ENCODE results near the gene LDLRAD3.
A peak's percentile ranks its signal among the peaks of the same experiment; 100 is the strongest.

The LDLRAD3 gene

DNA sequence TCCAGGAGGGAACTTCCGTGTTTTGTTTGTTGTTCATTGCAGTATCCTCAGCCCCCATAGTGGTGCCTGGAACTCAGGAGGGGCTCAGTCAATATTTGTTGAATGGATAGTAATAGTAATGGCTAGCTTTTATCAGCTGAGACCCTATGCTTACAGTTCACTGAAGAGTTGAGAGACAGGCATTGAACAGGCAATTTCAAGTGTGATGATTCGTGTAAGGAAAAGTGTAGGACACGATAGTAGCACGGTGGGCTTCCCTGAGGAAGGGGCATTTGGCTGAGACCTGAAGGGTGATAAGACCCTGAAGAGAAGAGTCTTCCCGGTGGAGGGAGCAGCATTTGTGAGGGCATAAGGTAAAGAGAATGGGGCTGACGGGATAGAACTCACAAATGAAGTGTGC lies 186.1 kb downstream of the LDLRAD3 start:
- TF ChIP-seq, protein P1, sequence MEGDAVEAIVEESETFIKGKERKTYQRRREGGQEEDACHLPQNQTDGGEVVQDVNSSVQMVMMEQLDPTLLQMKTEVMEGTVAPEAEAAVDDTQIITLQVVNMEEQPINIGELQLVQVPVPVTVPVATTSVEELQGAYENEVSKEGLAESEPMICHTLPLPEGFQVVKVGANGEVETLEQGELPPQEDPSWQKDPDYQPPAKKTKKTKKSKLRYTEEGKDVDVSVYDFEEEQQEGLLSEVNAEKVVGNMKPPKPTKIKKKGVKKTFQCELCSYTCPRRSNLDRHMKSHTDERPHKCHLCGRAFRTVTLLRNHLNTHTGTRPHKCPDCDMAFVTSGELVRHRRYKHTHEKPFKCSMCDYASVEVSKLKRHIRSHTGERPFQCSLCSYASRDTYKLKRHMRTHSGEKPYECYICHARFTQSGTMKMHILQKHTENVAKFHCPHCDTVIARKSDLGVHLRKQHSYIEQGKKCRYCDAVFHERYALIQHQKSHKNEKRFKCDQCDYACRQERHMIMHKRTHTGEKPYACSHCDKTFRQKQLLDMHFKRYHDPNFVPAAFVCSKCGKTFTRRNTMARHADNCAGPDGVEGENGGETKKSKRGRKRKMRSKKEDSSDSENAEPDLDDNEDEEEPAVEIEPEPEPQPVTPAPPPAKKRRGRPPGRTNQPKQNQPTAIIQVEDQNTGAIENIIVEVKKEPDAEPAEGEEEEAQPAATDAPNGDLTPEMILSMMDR (IDR thresholded peaks at IDR 0.05; ENCODE audit: low read depth, low read length) = no peak
- DNase-seq (ENCODE audit: extremely low read depth, low read depth) = no peak

DNA sequence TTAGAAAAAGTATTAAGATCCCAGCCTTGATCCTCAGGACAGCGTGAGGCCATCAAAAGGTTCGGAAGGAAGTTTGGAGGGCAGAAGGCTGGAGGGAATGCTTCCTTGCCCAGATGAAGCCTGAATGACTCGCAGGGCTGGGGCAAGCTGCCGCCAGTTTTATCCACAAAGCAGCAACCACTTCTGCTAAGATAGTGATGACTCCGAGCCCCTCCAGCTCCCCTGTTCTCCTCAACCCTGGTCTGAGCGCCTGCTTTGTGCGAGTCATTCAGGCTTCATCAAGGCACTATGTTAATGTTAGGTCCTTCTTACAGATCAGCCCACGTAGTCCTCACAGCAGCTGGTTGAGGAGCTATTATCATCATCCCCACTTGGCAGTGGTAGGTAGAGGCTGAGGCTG lies 186.5 kb downstream of the LDLRAD3 start:
- TF ChIP-seq, protein P1 (IDR thresholded peaks at IDR 0.05; ENCODE audit: low read depth, low read length) = no peak
- no peak for DNase-seq (ENCODE audit: extremely low read depth, low read depth)

DNA sequence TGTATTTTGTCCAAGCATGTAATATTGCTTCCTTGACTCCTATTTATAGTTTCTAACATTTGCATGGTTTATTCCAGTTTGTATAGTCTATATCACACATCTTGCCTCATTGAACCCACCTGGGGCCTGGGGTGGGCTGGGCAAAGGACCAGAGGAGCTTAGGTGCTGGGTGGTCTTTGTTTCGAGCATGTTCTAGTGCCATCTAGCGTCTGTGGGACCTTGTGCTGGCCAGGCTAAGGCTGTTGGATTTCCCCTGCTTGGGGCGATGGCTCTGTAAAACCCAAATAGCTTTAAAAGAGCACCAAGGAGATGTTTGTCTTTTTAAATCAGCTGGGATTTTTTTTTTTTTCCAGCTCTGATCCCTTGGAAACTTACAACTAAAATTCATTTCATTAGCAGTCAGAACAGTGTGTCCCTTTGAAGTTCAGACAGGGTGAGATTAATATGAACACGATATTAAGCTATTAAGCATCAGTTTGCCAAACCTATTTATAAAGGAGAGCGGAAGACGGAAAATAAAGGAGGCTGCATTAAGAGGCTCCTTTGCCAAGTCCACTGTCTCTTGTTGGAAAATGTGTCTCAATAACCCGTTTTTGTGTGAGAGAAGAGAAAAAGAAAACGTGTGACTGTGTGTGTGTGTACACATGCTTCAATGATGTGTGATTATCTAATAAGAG lies 188.0 kb downstream of the LDLRAD3 start:
- TF ChIP-seq, protein P1 (IDR thresholded peaks at IDR 0.05; ENCODE audit: low read depth, low read length) = peak; percentile 90
- DNase-seq (ENCODE audit: extremely low read depth, low read depth) = peak; percentile 30

DNA sequence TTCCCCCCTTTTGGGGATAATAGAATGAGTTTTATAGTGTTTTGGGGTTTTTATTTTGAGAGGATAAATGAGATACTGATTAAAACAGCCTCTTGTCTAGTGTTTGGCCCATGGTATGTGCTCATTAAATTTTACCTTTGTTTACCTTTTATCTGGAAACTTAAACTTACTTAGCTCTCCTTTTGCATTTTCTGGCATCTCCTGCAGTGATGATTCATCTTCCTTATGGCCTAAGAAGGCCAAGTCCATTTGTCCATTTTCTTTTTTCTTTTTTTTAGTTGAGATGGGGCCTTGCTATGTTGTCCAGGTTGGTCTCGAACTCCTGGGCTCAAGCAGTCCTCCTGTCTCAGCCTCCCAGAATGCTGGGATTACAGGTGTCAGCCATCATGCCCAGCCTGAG lies 189.1 kb downstream of the LDLRAD3 start:
- DNase-seq (ENCODE audit: extremely low read depth, low read depth) = no peak
- TF ChIP-seq, protein P1 (IDR thresholded peaks at IDR 0.05; ENCODE audit: low read depth, low read length) = no peak

DNA sequence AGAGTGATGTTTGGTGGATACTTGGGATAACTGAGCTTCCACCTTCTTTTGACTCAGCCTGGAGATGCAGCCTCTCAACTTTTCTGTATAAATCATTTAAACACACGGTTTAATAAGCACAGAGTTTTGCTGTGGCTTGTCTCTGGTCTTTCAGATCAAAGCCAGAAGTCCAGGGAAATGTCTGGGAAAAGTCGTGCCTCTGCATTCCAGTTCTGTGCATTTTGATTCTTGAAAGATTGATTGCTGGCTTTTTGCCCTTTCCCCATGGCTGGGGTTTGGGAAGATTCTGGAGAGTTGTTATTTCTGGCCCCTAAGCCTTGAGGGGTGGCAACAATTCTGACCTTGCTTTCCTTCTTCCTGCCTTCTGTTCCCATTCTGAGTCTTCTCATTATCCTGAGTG lies 191.2 kb downstream of the LDLRAD3 start:
- TF ChIP-seq, protein P1 (IDR thresholded peaks at IDR 0.05; ENCODE audit: low read depth, low read length) = no peak
- DNase-seq (ENCODE audit: extremely low read depth, low read depth) = no peak

DNA sequence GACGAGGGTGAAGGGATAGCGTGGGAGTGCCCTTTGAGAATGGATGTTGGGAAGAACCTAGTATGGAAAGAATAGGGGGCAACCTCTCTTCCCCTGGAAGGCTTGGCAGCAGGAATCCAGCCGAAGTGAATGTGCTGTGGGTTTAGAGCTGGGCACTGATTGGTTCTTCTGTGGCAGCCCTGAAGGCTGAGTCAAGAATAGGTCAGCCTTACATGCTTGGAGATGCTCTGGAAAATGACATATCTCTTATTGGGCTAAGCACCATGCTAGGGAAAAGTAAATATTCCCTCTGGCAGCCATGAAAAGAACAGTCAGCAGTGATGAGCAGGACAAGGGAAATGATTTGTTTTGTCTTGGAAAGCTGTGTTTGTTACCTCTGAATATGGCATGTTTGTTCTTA lies 195.9 kb downstream of the LDLRAD3 start:
- TF ChIP-seq, protein P1 (IDR thresholded peaks at IDR 0.05; ENCODE audit: low read depth, low read length) = no peak
- DNase-seq (ENCODE audit: extremely low read depth, low read depth) = no peak

DNA sequence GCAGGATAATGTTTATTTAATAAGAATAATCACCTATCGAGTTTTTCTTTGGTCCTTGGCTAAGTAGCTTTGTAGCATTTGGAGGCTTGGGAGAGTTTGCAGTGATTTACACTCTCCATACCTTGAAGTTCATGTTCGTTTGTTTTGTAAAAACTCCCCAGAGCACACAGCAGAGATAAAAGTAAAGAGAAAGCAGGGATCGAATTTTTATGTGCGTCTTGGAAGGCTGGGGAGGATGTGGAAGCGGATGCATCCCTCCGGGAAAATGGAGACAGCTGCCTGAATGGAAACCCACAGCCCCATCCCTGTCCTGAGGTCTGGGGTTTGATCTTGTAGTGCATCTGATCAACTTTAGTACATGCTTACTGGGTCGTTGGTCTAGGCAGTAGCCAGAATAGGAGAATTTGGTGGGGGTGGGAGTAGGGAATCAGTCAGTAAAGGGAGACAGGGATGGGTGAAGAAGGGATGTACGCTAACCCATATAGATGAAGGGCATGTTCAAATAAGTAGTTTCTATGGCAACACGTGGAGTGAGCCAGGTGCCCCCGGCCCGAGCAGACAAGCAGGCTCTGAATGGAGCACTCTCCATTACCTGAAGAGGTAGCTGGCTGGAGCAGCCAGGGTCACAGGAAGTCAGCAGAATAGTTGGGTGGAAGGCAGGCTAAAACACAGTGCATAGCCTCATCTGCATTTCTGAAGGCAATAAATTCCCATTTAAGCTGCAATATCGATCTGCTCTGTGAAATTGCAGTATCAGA lies 197.5 kb downstream of the LDLRAD3 start:
- DNase-seq (ENCODE audit: extremely low read depth, low read depth) = no peak
- TF ChIP-seq, protein P1 (IDR thresholded peaks at IDR 0.05; ENCODE audit: low read depth, low read length) = no peak
